ENCODE results near the gene MASP1.

MASP1 gene

GRCh38 chr3:187288855-187289605, 2.5 kb downstream of the MASP1 start (continued):
- TF ChIP-seq CREB5 (CRISPR knock-in tag; IDR thresholded peaks at IDR 0.05; ENCODE audit: low read depth) (no peak), TOX (CRISPR knock-in tag; IDR thresholded peaks at IDR 0.05; ENCODE audit: borderline replicate concordance) (no peak), PATZ1 (CRISPR knock-in tag; IDR thresholded peaks at IDR 0.05; ENCODE audit: borderline replicate concordance) (no peak), SNAI2 (CRISPR knock-in tag; IDR thresholded peaks at IDR 0.05) (no peak), CSDC2 (CRISPR knock-in tag; IDR thresholded peaks at IDR 0.05) (no peak), ARNTL (CRISPR knock-in tag; IDR thresholded peaks at IDR 0.05; ENCODE audit: borderline replicate concordance, low read depth) (no peak), ZNF8 (CRISPR knock-in tag; IDR thresholded peaks at IDR 0.05) (no peak), OSR1 (CRISPR knock-in tag; IDR thresholded peaks at IDR 0.05) (no peak)

- ATAC-seq = no peak
- TF ChIP-seq PATZ1 (CRISPR knock-in tag; IDR thresholded peaks at IDR 0.05; ENCODE audit: borderline replicate concordance) (no peak), CSDC2 (CRISPR knock-in tag; IDR thresholded peaks at IDR 0.05) (no peak), ZNF70 (CRISPR knock-in tag; IDR thresholded peaks at IDR 0.05) (no peak), GLIS3 (CRISPR knock-in tag; IDR thresholded peaks at IDR 0.05) (no peak), ESRRG (CRISPR knock-in tag; IDR thresholded peaks at IDR 0.05) (no peak), ZNF565 (CRISPR knock-in tag; conservative IDR thresholded peaks at IDR 0.05; ENCODE audit: low read depth) (no peak)
These were observed 3.2 kb downstream of the MASP1 start for GRCh38 chr3:187288131-187288854.

- ATAC-seq = no peak
- TF ChIP-seq ESRRG (CRISPR knock-in tag; IDR thresholded peaks at IDR 0.05) = no peak
- TF ChIP-seq SNAI2 (CRISPR knock-in tag; IDR thresholded peaks at IDR 0.05) = no peak
- no peak for TF ChIP-seq CSRNP3 (CRISPR knock-in tag; IDR thresholded peaks at IDR 0.05)
- no peak for TF ChIP-seq TSHZ2 (CRISPR knock-in tag; IDR thresholded peaks at IDR 0.05)
- TF ChIP-seq POU6F1 (CRISPR knock-in tag; IDR thresholded peaks at IDR 0.05; ENCODE audit: borderline replicate concordance, low read depth) = no peak
- no peak for TF ChIP-seq ARNTL (CRISPR knock-in tag; IDR thresholded peaks at IDR 0.05; ENCODE audit: borderline replicate concordance, low read depth)
- TF ChIP-seq ZFP30 (CRISPR knock-in tag; IDR thresholded peaks at IDR 0.05) = no peak
- no peak for TF ChIP-seq CSDC2 (CRISPR knock-in tag; IDR thresholded peaks at IDR 0.05)
- no peak for TF ChIP-seq ZC3H10 (CRISPR knock-in tag; IDR thresholded peaks at IDR 0.05)
- TF ChIP-seq TCF4 (CRISPR knock-in tag; IDR thresholded peaks at IDR 0.05; ENCODE audit: borderline replicate concordance) = no peak
These were observed 4.3 kb downstream of the MASP1 start for GRCh38 chr3:187287256-187287655.

All from SK-N-SH treated with all-trans-retinoic acid at 6 μM for 48 hours (cell line).